IPS-NIHi7 (cell line): ENCODE results near the gene ATP6V0A1.
"Not testable (repeated sequence)": the region's sequence is repeated elsewhere in the genome, so short reads cannot be mapped to it uniquely, and the experiment has no call there.

Experiments
- DNase-seq: peaks from one replicate; pipeline ENCODE4 v3.0.0; 2012; ENCODE audit warnings: mixed read lengths; ENCODE audit errors: extremely low spot score

The ATP6V0A1 gene

DNA sequence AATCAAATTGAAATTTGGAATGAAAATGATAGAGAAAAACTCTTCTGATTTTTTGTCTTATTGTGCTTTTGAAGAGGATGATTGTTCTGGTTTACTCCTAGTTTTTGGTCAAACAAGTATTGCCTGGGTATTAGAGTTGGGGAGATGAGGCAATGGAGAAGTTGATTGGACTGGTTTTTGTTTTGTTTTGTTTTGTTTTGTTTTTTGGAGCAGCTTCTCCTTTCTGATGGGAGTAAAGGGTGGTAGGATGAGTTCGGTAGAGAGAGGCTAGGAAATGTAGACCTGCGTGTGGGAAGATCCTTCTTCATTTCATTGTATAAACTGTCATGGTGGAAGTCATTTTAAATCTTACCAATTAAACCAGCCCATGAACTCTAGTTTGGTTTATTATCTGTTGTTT, 17.7 kb downstream of the ATP6V0A1 start:
- no peak for DNase-seq

DNA sequence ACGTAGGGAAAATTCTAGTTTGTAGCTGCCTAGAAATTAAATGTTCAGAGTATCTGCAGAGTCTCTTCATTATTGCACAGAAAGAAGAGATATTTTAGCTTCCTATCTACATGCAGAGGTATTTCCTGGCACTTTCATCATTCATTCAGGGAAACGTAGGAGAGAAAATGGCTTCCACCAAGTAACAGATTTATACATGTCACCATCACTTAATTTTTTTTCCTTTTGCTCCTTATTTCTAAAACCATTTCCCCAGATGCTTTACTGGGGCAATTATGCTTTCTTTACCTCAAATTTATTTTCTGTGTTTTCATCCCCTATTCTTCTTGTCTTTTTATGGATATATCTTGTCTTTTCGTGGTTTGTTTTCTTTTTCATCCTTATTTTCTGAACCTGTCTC, 18.5 kb downstream of the ATP6V0A1 start:
- DNase-seq, result no peak

- not testable (repeated sequence) for DNase-seq
These were observed 19.1 kb downstream of the ATP6V0A1 start for GRCh38 chr17:42477824-42478223.

DNA sequence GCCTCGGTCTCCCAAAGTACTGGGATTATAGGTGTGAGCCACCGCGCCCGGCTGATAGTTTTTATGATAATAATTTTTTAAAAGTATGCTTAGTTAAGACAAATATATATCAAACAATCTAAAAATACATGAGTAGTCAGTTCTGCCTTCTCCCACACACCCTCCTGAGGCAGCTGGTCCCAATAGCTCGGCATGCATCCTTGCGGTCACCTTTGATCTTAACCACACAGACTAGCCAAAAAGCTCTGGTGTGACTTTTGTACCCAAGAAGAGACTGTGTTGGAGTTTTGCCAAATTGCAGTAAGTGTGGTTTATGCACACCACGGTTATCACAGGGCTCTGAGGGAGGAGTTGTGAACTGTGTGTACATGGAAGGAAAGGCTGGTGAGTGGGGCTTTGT, 25.6 kb downstream of the ATP6V0A1 start:
- no peak for DNase-seq

- no peak for DNase-seq
These were observed 27.0 kb downstream of the ATP6V0A1 start for GRCh38 chr17:42485680-42486079.

- DNase-seq, result no peak
These were observed 29.4 kb downstream of the ATP6V0A1 start for GRCh38 chr17:42488032-42488431.

DNA sequence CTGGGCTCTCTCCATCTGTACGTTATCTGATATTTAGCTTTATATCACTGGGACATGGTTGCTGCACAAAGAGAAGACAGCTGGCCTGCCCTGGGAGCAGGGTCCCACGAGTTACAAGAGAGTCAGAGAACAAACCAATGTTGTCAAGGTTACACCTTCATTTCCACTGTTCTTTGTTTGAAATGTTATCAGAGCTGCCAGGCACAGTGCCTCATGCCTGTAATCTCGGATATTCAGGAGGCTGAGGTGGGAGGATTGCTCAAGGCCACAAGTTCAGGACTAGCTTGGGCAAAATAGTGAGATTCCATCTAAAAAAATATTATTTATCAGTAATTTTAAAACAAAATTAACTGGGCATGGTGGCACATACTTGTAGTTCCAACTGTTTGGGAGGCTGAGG, 34.6 kb downstream of the ATP6V0A1 start:
- no peak for DNase-seq

- DNase-seq, result no peak
These were observed 36.0 kb downstream of the ATP6V0A1 start for GRCh38 chr17:42494673-42495072.

DNA sequence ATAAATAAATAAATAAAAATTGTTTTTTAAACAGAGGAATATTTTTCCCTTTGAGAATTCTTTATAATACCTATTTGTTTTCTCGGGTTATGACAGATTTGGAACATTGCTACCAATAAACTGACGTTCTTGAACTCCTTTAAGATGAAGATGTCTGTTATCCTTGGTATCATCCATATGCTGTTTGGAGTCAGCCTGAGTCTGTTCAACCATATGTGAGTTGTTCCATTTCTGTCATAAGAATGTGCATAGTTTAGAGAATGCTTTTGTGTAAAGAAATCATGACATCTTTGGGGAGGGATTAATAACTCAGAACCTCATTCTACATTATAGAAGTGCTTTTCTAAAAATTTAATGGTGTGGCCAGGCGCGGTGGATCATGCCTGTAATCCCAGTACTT, 40.1 kb downstream of the ATP6V0A1 start:
- DNase-seq, result no peak

- DNase-seq, result no peak
These were observed 43.4 kb downstream of the ATP6V0A1 start for GRCh38 chr17:42502091-42502490.

- DNase-seq, result no peak
These were observed 44.2 kb downstream of the ATP6V0A1 start for GRCh38 chr17:42502926-42503325.

GRCh38 chr17:42507671-42508070, 49.0 kb downstream of the ATP6V0A1 start:
- DNase-seq, result no peak

GRCh38 chr17:42508426-42509165, 49.9 kb downstream of the ATP6V0A1 start:
- no peak for DNase-seq

DNA sequence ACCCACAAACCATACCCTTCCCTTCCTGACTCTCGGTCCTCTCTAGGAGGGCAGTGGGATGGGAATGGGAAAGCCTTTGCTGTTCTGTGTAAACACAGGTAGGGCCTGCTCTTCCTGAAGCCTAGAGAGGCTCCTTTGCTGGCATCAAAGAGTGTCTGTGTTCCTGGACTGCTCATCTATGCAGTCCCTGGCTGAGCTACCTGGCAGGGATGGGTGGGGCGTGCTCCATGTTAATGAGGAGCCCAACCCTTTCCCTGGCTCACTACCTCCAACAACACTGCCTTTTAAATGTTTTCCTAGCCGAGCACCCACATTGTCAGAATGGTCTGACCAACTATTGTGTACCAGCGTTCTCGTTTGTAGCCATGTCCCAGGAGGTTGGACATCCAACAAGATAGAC, 50.7 kb downstream of the ATP6V0A1 start:
- DNase-seq, result no peak

GRCh38 chr17:42509841-42510240, 51.2 kb downstream of the ATP6V0A1 start:
- DNase-seq, result no peak

DNA sequence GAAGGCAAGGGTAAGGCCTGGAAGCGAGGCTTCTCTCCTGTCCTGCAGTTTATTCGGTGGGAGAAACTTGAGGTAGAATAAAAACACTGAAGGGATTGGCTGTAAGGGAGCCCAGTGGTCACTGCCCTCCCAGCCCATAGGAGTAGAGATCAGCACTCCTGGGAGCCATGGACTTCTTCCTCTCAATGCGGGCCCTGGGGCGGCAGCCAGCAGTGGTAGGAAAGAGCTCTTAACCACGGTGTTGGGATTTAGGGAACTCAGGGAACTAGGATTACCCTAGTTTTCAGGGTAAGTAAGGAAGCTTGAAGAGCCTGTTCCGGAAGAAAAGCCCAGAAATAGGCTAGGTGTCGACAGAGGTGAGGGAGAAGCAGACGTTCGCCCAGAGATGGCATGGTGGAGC, 53.6 kb downstream of the ATP6V0A1 start:
- DNase-seq, result no peak

GRCh38 chr17:42512733-42513251, 54.1 kb downstream of the ATP6V0A1 start:
- DNase-seq, result peak; percentile 4

- no peak for DNase-seq
These were observed 55.0 kb downstream of the ATP6V0A1 start for GRCh38 chr17:42513686-42514085.

GRCh38 chr17:42514279-42514678, 55.6 kb downstream of the ATP6V0A1 start:
- DNase-seq, result no peak

DNA sequence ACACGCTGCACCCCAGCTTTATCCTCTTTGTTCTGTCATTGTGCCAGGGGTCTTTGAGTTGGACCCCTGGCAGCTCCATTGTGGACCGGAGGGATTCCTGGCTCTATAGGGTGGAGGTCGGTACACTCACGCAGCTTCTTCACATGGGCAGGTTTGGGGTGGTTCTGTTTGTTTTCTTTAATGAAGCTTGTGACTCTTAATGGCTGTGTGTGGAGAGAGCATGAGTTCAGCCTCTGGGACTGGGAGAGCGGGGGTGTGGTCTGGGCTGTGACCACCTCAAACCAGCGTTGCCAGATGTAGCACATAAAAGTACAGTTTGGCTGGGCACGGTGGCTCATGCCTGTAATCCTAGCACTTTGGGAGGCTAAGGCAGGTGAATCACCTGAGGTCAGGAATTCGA, 56.2 kb downstream of the ATP6V0A1 start:
- DNase-seq, result no peak

DNA sequence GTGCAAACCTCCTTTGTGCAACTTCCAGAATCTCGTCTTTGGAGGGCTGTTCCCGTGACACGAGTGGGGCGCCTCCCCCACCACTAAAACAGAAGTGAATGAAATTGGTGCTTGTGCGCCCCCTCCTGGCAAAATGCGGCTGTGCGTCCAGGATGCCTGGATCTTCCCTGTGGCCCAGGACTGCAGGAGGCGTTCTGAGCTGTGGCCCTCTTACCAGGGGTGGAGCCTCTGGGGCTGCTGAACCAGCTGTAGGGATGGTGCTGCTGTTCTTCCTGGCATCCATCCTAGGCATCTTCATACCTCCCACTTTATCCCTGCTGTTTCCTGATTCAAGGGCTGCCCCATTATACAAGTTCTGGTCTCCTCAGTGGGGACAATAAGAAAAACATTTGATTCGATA, 58.8 kb downstream of the ATP6V0A1 start:
- peak; percentile 97 for DNase-seq

GRCh38 chr17:42518046-42518754, 59.5 kb downstream of the ATP6V0A1 start:
- no peak for DNase-seq
